SW 1271 (cell line): ENCODE data around the gene IQSEC1.

Experiments used
- DNase-seq, 2 experiments: peaks; one replicate each; lab custom pipeline; 2025; lab: John Stamatoyannopoulos, UW

Gene IQSEC1

DNA sequence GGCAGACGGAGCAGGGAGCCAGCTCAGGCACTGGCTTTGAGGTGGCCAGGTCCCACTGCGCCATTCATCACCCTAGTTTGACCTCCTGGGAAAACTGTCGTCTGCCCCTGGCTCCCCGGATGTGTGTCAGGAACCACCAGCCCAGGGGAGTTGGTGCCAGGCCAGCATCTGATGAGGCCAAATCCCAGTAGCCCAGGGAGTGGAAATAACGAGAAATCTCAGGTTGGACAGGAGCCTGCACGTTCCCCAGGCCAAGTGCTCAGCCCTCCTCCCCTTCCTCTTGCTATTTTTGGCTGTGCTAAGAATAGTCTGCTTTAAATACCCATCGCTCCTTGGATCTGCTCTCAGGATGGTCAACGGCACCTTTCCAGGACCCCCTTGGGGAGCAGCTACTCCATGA, 138.8 kb downstream of the IQSEC1 start:
- no peak for DNase-seq

DNA sequence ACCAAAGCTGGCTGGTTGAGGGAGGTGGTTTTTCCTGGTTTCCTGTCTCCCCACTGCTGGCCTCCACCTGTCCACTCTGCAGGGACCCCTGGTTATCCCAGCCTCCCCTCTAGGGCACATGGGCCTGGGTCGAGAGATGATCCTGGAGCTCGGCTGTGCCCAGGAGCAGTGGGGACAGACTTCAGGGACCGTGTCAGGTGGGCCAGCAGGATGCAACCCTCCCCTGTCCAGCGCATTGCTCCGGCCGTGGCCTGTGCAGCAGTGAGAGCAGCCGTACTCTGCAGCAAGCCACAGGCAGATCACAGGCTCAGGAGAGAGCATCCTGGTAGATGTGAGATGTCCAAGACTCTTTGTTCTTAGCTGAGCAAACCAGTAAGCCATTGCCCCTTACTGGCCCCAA, 139.3 kb downstream of the IQSEC1 start:
- no peak for DNase-seq

DNA sequence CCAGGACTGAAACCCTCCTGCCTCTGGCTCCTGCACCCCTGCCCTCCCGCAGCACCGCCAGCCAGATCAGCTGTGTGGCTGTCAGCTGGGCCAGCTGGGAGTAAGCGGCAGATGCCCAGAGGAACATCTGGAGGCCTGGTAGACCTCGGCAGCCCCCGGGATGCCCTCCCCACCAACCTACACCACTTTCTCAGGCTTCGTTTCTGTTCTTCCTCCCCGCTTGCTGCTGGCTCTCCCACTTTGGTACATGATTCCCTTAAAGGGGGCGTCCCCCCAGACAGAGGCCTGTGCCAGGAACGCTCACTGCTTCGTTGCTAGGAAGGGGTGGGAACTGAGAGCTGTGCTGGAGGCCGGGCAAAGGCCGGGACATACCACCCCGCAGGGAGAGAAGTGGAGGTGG, 140.5 kb downstream of the IQSEC1 start:
- no peak for DNase-seq

DNA sequence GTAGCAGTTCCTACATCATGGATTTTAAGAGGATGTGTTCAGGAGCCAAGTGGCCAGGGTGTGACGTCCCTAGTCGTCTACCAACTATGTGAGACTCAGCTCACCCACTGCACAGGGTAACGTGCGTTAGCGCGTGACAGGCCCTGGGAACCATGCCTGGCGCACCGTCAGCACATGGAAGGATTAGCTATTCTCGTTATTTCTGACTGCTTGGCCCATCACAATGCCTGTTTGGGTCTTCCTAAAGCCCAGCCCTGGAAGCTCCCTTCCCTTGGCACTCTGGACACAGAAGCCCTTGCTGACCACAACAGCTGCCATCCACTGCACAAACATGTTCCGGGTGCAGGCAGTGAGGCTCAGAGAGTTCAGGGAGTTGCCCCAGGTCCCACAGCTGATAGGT, 140.9 kb downstream of the IQSEC1 start:
- no peak for DNase-seq

DNA sequence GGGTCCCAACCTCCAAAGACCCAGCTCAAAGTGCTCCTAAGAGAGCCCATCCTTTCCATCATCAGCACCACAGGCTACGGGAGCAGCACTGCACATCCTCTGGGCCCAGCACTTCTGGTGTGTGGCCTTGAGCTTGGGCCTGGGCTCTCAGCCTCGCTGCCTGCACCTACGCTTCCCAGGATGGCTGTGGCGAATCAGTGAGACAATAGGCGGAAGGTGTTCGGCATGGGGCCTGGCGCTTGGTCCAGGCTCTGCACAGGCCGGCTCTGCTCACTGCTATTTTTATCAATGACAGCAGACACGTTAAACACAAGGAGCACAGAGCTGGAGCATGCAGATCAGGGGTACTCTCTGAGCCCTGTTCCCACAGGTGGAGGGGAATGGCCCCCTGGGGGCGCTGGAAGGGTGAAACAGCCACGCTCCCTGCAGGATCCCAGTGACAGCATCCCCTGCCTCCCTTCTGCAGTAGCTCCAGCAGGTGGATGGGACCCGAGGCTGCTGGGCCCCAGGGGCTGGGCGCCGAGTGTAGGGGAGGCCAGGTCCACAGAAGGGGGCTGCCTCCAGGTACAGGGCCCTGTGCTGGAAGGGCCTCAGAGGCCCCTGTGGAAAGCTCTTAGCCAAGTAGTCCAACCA, 141.8 kb downstream of the IQSEC1 start:
- DNase-seq, result no peak

DNA sequence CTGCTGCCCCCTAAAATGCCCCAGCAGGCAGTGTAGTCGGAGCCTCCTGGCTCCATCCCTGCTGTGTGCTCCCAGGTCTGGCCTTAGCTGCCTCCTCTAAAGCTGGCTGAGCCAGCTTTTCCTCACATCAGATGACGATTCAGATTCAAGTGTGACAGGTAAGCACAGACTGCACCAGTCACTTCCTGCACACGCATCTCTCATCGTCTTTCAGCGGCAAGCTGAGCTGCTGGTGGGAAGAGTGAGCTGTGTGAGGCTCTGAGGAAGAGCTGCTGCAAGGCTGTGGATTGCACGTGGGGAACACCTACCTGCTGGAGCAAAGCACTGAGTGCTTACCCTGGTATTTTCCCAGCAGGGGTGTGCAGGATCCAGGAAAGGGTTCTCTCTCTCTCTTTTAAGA, 143.4 kb downstream of the IQSEC1 start:
- DNase-seq, result no peak

DNA sequence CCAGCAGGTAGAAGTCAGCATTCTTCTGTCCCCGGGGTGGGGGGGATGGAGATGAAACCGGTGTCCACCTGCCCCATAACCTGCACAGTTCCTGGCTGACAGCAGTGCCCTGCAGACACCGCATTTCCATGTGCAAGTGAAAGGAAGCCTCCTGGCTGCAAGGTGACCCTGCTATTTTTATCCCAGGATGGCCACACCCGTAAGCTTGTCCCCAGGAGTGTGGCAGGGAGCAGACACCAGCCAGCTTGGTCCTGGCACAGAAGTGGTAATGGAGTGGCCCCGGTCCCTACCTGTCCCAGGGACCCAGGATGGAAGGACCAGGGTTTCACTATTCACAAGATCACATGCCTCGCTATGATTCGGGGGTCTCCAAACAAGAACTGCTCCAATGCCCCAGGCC, 146.6 kb downstream of the IQSEC1 start:
- DNase-seq, result no peak

DNA sequence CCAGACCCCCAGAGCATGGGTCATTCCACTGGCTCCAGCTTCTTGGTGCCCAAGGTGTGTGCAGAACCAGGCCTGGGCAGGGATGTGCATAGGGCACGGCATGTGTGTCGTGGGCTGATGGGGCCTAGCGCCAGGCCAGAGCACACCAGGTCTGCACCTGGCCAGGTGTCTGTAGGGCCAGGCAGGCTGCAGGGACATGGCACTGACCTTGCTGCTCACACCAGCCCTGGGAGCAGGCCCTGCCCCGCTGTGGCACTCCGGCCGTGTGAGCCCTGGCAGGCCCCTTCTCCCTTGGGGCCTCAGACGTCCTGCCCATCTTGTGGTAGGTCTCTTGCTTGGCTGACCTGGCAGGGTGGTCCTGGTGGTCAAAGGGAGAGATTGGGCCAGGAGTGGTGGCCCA, 147.6 kb downstream of the IQSEC1 start:
- no peak for DNase-seq

DNA sequence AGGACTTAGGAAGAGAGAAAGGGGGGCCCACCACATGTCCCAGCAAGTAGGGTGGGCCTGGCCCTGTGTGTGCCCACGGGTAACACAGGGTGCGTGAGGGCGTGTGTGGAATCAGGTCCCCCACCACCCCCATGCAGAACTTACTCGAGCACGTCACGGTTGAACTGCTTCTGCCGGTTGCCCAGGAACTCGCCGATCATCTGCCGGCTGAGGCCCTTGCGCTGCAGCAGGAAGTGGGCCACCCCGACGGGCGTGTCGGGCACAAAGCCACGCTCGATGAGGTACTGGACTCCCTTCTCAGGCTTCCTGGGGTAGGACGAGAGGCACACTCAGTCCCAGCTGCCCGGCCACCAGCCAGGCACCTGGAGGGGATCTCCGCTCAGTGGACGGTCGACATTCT, 148.8 kb downstream of the IQSEC1 start:
- DNase-seq, result no peak

DNA sequence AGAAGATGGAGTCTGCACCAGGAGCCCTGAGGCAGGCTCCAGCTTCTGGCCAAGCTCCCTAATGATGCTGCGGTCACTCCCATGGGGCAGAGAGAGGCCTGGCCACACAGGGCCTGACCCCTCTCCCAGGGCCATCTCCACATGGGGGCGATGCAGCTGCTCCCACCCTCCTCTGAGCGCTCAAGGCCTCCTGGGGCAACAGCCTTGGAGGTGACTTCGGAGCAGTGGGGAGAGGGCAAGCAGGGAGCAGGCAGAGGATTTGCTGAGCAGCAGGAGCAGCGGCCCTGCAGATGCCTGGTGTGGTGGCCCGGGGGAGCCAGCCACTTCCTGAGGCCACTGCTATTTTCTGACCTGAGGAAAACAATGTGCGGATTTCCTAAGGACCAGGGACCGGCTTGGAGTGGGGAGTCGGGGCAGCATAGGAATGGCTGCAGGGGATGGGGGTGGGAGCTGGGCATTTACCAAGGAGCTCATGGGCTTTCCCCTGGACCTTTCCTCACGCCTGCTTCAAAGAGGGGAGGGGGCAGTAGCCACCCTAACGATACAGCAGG, 150.3 kb downstream of the IQSEC1 start:
- DNase-seq, result no peak

DNA sequence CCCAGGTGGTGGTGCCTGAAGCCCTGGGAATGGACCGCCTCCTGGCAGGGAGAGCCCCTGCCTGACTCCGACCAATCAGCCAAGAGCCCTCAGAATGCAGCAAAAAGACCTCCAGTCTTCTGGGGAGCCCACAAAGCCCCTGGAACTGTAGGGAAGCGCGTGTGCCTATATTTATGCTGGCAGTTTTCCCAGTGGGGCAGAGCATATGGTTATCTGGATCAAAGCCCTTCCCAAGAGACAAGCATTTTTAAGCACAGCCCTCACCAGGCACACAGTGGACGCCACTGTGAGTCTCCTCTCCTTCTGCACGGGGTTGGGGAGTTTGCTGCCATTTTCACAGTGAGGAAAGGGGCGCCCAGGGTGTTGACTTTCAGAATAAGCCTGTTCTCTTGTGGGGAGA, 150.9 kb downstream of the IQSEC1 start:
- DNase-seq, result no peak

DNA sequence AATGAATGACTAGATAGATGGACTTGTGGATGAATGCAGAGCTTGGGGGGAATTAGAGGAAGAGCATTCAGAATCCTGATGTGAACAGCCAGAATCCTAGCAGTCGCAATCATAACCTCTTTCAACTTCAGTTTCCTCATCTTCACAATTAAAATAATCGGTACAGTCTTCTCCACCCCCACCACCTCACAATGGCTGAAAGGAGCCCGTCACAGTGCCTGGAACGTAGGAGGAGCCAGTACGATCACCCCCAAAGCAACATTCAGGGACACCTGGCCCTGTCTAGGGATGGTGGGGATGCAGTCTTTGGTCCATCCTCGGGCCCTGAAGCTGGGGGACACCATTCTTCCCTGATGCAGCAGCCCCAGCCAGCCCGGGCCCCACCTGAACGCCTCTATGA, 151.5 kb downstream of the IQSEC1 start:
- no peak for DNase-seq

DNA sequence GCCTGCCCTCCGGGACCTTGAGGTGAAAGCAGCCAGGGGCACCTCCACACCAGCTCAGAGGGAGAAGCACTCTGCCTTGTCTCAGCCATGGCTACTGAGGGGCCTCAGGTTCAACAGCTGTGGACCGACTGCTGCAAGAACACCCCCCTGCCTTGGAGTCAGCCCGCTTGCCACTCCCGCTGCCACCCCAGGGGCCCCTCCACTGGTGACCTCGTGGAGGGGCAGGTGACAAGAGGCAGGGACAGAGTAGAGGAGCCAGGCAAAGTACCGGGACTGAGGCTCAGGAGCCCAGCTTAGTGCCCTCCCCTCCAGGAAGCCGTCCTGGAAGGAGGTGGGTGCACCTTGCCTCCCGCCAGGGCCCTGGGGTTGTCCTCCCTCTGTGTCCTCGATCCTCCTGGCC, 152.3 kb downstream of the IQSEC1 start:
- no peak for DNase-seq

DNA sequence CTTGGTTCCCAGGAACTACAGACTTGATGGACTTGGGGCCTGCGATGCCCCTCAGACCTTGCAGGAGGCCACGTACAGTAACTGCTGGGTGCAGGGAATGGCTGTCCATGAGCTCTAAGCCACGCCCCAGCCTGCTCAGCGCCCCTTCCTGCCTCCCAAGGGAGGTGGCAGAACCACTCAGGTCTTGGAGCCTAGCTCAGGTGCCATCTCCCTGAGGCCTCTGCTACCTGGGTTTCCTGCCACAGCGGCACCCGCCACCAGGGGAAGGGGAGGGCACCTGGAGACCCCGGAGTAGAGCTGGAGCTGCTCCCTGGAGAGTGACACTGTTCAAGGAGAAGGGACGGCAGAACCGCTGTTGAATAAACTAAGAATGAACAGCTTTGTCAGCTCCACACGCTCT, 154.0 kb downstream of the IQSEC1 start:
- DNase-seq, result no peak

DNA sequence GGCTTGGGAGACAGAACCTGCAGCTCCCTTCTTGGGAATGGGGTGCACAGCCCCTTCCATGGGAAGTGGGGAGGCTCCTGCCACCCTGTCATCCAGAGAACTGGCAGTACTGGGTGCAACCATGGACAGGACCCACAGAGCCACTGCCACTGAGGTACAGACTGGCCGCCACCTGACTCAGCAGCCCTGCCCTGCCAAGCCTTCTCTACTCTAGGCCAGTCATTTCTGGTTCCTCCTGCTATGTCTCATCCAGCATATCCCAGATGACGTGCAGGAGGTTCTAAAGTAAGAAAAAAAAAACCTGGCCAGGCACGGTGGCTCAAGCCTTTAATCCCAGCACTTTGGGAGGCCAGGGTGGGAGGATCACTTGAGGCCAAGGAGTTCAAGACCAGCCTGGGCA, 155.0 kb downstream of the IQSEC1 start:
- DNase-seq, result no peak

DNA sequence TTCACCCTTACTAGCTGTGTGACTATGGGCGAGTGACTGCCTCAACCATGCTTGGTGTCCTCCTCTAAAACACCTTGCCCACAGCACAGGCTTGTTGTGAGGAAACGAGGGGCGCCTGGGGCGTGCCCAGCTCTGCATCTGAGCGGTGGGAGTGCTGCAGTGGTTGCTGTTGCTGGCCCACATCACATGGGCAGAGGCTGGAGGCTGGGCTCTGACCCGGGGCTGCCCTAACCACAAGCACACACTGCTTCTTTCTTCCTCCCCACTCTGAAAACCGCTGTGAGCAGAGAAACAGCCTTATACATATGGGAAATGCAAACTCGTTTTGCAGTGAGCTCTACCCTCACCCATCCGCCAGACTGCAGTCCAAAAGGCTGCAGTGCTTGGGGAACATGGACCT, 157.1 kb downstream of the IQSEC1 start:
- DNase-seq, result no peak

DNA sequence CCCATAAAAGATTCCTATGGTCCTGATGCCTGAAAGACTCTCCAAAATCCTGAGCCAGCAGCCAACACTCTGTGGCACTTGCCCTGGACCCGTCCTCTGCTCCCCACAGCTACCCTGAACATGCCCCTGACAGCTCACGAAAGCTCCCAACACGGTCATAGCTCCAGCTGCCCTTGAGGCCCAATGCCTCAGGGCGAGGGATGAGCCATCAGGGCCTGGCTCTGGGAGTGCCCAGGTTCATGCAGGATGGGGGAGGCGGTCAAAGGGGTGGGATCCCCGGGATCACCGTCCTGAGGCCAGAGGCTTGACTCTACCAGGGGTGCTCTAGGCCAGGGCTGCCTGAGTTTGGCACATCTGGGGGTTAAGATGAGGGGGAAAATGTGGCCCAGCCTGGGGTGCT, 159.1 kb downstream of the IQSEC1 start:
- no peak for DNase-seq

DNA sequence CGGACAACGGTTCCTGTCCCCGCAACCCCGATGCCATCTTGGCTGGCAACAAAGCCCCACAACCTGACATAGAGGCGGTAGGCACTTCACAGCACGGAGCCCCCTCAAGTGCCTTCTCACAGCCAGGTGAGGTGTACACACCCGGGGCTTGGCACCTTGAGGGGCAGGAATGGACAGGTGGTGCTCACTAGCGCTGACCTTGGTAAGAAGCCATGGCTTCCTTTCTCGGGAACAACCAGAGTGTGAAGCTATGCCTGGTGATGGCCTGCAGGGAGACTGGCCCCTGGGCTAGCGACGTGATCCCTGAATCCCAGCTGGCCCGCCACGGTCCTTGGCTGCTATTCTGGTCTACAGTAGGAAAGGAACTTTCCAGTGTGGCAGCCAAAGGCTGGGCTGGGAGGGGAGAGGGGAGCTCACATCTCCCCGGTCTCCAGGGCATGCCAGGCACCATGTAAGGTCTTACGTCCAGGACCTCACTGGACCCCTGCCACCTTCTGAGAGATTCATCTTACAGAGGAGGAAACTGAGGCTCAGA, 161.3 kb downstream of the IQSEC1 start:
- DNase-seq, result no peak

DNA sequence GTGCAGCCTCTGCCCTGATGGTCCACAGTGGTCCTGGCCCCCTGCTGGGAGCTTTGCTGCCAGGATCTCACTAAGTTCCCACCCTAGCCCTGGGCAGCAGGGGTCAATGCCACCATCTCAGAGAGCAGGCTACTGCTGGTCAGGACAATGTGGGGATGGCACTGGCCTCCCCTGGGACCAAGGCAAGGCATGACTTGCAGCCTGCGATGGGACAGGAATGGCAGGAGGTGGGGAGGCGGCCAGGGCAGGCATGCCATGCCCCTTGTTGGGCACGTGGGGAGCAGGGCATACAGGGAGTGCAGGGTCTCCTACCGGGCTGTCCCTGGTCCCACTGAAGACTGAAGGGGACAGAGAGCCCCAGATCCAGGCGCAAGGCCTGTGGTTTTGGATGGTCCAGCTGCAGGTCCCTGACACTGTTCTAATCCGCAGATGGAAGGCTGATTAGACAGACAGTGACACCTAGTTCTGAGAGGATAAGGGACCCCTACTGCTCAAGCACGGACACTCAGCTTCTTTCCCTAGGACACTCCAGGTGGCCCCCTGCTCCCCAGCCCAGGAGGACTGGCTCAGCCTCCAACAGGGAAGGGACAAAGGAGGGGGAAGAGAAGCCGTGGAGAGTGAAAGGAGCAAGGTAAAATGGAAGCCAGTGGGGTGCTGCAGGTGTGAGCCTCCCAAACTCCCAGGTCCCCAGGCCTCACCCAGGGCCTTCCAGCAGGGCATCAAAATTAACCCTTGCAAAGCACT, 162.7 kb downstream of the IQSEC1 start:
- no peak for DNase-seq

DNA sequence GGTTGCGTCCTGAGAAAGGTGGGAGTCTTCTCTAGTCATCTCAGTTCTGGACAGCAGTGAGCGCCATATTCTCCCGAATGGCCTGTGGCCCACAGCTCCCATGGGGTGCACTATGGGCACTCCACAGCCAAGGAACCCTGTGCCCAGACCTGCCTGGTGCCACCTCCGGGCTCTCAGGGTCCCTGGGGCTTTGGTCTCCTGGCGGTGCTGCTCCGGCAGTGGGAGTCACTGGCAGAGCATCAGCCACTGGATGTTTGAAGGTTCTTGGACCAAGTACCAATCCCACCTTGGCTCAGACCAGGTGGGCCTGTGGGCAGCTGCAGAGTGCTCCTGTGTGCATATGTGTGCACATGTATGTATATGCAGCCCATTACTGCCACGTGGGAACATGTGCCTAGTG, 163.5 kb downstream of the IQSEC1 start:
- DNase-seq, result no peak

DNA sequence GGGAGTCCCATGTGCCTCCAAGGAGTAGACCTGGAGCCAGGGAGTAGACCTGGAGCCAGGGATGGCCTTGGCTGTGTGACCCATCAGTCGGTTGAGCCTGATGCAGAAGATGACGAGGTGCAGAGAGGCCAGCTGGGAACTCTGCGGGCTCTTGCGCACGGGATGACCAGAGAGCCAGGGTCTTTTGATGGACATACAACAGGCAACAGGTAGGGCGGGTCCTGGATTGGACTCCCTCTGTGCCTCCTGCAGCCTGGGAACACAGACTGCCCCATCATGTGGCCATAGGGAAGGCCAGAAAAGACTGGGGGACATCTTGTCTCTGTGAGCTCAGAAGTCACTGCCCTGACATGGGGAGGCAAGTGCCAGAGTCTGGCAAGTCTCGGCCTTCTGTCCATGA, 164.4 kb downstream of the IQSEC1 start:
- no peak for DNase-seq

DNA sequence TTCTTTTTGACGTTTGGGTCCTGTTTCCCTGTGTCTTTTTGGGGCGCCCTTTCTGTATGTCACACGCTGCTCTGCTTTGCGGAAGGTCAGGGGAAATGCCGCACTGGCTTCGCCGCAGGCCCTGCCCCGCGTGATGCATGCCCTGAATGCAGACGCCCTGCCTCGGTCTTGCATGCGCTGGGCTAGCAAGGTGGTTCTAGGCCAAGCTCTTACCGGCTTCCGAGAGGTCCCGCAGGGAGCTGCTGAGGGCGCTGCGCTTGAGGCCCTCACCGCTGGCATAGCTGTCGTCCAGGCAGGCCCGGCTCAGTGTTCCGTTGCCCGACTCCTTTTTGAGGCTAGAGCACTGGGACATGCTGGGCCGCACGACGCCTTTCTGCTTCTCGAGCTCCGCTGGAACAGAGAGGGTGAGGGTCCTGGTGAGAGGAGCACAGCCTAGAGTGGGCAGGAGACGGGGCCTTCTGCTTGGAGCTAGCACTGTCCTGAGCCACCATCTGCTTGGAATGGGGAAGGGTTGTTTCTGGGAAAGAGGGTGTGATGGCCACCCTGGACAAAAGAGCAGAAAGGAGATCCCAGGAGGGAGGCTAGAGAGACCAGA, 165.0 kb downstream of the IQSEC1 start:
- no peak for DNase-seq

DNA sequence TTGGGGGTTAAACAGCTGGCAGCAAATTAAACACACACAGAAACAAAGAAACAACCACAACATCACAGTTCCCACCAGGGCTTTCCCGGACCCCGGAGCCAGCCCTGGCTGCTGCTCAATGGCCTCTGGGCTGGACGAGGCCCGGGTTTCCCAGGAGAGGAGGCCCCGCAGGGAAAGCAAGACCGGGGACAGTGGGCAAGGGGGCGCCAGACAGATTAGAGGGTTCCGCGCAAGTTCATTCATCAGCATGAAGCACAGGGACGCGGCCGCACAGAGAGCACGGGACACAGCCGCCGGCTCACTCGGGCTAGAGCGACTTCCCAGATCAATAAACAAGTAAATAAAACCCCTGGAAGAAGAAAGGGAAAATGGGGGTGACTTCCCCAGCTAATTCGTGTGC, 165.5 kb downstream of the IQSEC1 start:
- DNase-seq, result no peak
